MCF 10A (cell line): ENCODE measurements around the gene DRC1. TPM values are rescaled to one million over a fixed set of nuclear protein-coding genes. Genes with fewer than 3 reads are reported as not detected.

Experiments used
- BruUV-seq: library from RNA; stranded (reverse); fragments of 400-500 nt; replicated peaks from 2 replicates; lab custom pipeline; 2021; lab: Mats Ljungman, UMichigan
- CTCF ChIA-PET: fragments of 300-600 bp; sonication (Branson Sonifier 250); formaldehyde crosslinking; extraction: SDS; loops from one replicate; lab custom pipeline; 2021; ENCODE audit warnings: antibody characterized with exemption, inconsistent platforms; lab: Yijun Ruan, JAX
- POLR2A ChIA-PET: fragments of 300-600, 350-650 bp; sonication (Branson Sonifier 250); formaldehyde crosslinking; extraction: SDS; loops from one replicate; lab custom pipeline; 2020; ENCODE audit warnings: antibody characterized with exemption, inconsistent platforms; lab: Yijun Ruan, JAX
- DNase-seq: peaks from one replicate; pipeline ENCODE4 v3.0.0-alpha.2; 2018; ENCODE audit not compliant: unreplicated experiment
- H3K27ac Mint-ChIP-seq: one replicate; pipeline ENCODE4 v1.8.0; 2022; ENCODE audit warnings: mild to moderate bottlenecking, low read depth, mixed read lengths; ENCODE audit not compliant: unreplicated experiment
- H3K27me3 Mint-ChIP-seq: one replicate; pipeline ENCODE4 v1.8.0; 2022; ENCODE audit warnings: mixed read lengths; ENCODE audit not compliant: insufficient read depth, unreplicated experiment
- H3K36me3 Mint-ChIP-seq: one replicate; pipeline ENCODE4 v1.8.0; 2022; ENCODE audit warnings: mild to moderate bottlenecking, moderate library complexity, mixed read lengths; ENCODE audit not compliant: insufficient read depth, unreplicated experiment
- H3K4me1 Mint-ChIP-seq: one replicate; pipeline ENCODE4 v1.8.0; 2022; ENCODE audit warnings: mixed read lengths; ENCODE audit not compliant: insufficient read depth, unreplicated experiment
- H3K4me3 Mint-ChIP-seq: one replicate; pipeline ENCODE4 v1.8.0; 2022; ENCODE audit warnings: mild to moderate bottlenecking, moderate library complexity, mixed read lengths; ENCODE audit not compliant: unreplicated experiment
- H3K9me3 Mint-ChIP-seq: one replicate; pipeline ENCODE4 v1.8.0; 2022; ENCODE audit warnings: mixed read lengths; ENCODE audit not compliant: unreplicated experiment
- CTCF ChIP-seq: fragments of 200-600 bp; IDR thresholded peaks from one replicate; pipeline ENCODE4 v1.8.0; 2022; ENCODE audit warnings: antibody characterized with exemption, mild to moderate bottlenecking; ENCODE audit not compliant: unreplicated experiment
- intact Hi-C: fragments of 100-400 bp; cut with micrococcal nuclease; formaldehyde crosslinking; loops from 2 replicates; pipeline ENCODE4 v1.14.1; 2022
- total RNA-seq: library from RNA; stranded (reverse); gene quantifications from 2 replicates; pipeline ENCODE4 v1.2.3, GENCODE V29; 2022

The DRC1 gene
- total RNA-seq, 1 experiment from 2014 or later: not detected

GRCh38 chr2:26470601-26471260, 69.0 kb downstream of the DRC1 start:
- Mint-ChIP-seq H3K9me3 (no peaks in the 10 kb centered on the region), H3K27me3 (no peaks in the 10 kb centered on the region), H3K36me3 (no peaks in the 10 kb centered on the region), H3K27ac (no peak overlapping the region), H3K4me1 (no peaks in the 10 kb centered on the region), H3K4me3 (no peak overlapping the region)
- CTCF ChIA-PET: interaction anchor here (0.6 to 0.7 kb wide), 3 partner anchors 212 to 619 kb away, joined by 3 read pairs; no protein-coding TSS in a partner anchor
- POLR2A ChIA-PET: no interaction called here
- TF ChIP-seq CTCF: no peak
- no peak for DNase-seq
- no TSS peak for BruUV-seq
- intact Hi-C loops: no loop called here

- H3K4me1 Mint-ChIP-seq: no peaks in the 10 kb centered on the region
- intact Hi-C loops: no loop called here
- ChIA-PET POLR2A (no interaction called here), CTCF (interaction anchor here (0.6 to 0.7 kb wide), 3 partner anchors 104 to 411 kb away, joined by 3 to 4 read pairs (median 3); no protein-coding TSS in a partner anchor)
- H3K36me3 Mint-ChIP-seq: no peaks in the 10 kb centered on the region
- H3K4me3 Mint-ChIP-seq: no peak overlapping the region
- no peaks in the 10 kb centered on the region for H3K27me3 Mint-ChIP-seq
- no TSS peak for BruUV-seq
- H3K9me3 Mint-ChIP-seq: no peaks in the 10 kb centered on the region
- H3K27ac Mint-ChIP-seq: no peak overlapping the region
- DNase-seq: peak; percentile 16
- TF ChIP-seq CTCF: no peak
These were observed 69.6 kb downstream of the DRC1 start for GRCh38 chr2:26471289-26471688.

- no TSS peak for BruUV-seq
- Mint-ChIP-seq H3K27me3 (no peaks in the 10 kb centered on the region), H3K27ac (no peak overlapping the region), H3K4me1 (no peaks in the 10 kb centered on the region), H3K9me3 (no peaks in the 10 kb centered on the region), H3K4me3 (no peak overlapping the region), H3K36me3 (no peaks in the 10 kb centered on the region)
- intact Hi-C loops: no loop called here
- DNase-seq: no peak
- ChIA-PET CTCF (interaction anchor here (0.6 to 0.7 kb wide), 3 partner anchors 23 to 412 kb away, joined by 3 to 4 read pairs (median 3); no protein-coding TSS in a partner anchor), POLR2A (interaction anchor here (0.7 kb wide), 1 partner anchor 846 kb away, joined by 3 read pairs; no protein-coding TSS in a partner anchor)
- TF ChIP-seq CTCF: no peak
These were observed 70.3 kb downstream of the DRC1 start for GRCh38 chr2:26471766-26472706.
